Smooth muscle cell of the umbilical artery (primary cell): ENCODE measurements around the gene ZNF343. TPM values are rescaled to one million over a fixed set of nuclear protein-coding genes. Genes with fewer than 3 reads are reported as not detected.

ENCODE experiments used
- total RNA-seq: library from RNA; depleted of rRNA; stranded (reverse); fragments of >200 nt; gene quantifications from 2 replicates; pipeline ENCODE4 v1.2.3, GENCODE V29; 2014

Gene ZNF343
- total RNA-seq: 10.7 and 14.3 TPM in 2 replicates

DNA sequence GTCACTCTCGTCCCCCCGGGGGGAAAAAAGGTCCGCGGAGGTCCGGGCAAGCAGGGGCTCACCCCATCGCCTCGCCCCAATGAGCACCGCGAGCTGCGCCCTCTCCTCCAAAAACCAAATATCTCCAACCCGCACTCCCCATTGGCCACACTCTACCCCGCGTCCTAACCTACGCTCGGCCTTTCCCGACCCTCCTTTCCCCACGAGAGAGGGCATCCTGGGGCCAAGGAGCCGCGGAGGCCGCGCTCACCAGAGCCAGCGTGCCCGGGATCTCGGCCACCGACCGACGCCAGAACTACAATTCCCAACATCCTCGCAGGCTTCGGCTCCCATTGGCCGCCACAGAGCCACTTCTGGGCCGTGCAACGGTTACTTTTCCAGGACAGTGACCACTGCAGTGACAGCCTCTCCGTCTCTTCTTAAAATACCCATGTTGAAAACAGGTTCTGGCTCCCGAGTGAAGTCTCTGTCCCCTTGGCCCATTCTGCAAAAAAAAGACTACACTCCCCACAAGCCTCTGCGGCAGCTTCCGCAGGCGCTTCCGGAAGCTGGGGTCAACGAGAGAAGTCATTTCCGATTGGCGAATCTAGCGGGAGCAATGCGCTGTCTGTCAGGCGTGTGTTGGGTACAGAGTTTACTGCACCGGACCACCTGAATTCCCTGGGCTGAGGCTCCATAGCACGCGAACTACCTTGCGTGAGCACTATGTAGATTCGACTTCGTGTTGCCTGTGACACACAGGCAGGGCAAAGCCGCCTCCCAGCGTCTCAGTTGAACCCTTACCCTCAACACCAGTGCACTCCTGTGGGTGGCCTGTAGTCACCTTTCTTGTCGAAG lies at the start of gene ZNF343:
TSS of gene ZNF343 (minus strand) at position 285 of the 837 bp plus-strand sequence. CDS start 15,020 bp downstream, outside the sequence.

GRCh38 chr20:2536560-2536986 lies 27.9 kb upstream of the ZNF343 start, which contains the start of gene TMC2:
Gene TMC2 (plus strand): TSS chr20:2536573. CDS start chr20:2536622, 49 bp downstream.

DNA sequence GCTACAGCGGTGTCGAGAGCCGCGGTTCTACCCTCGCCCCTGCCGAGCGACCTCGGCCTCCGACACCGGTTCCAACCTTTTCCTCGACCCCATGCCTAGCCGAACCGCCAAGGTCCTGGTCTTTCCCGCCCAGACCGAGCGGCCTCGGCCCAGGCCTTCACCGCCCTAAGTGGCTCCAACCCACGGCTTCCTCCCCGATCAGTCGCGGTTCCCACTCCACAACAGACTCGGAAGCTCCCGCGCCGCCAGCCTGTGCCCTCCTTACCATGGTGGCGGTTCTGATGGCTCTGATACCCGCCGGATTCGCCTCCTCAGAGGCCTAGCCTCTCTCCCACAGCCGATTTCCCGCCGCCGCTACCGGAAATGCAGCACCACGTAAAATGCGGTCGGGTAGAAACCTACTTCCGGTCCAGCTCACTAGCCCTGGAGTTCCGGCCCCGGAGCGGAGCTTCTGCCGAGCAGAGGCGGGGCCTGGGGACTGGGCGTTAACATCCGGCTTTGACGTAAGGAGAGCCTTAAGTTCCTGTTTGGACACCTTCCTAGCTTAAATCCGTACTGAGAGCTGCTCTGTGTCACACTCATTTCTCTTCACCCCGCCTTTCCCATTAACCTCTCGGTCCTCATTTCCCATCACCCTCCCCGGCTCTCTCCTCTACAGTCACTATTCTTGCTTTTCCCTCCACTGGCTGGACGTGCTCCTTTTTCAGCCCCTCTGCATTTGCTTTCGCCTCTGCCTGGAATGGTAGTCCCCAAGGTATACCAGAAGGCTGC lies 38.1 kb downstream of the ZNF343 start, which contains the start of gene SNRPB:
TSS of gene SNRPB (minus strand) at position 367 of the 771 bp plus-strand sequence. CDS start at position 268, 99 bp downstream.

Other genes with a start within 250 kb of the ZNF343 start
- gene TGM3, start 212.9 kb downstream of the ZNF343 start, total RNA-seq: not detected in 2 replicates
- gene TGM6, start 128.0 kb downstream of the ZNF343 start, total RNA-seq: not detected in 2 replicates
- 99.8 and 135 TPM in 2 replicates for gene SNRPB, start 38.1 kb downstream of the ZNF343 start, total RNA-seq
- gene TMC2, start 27.7 kb upstream of the ZNF343 start, total RNA-seq: not detected in 2 replicates
- 119 and 127 TPM in 2 replicates for gene NOP56, start 143.7 kb upstream of the ZNF343 start, total RNA-seq
- 62.1 and 66.0 TPM in 2 replicates for gene IDH3B, start 155.3 kb upstream of the ZNF343 start, total RNA-seq
- gene EBF4, start 183.9 kb upstream of the ZNF343 start, total RNA-seq: 1.8 and 1.9 TPM in 2 replicates